Measurements from ENCODE around the gene EIF3J.

The EIF3J gene

GRCh38 chr15:44593042-44593736, 56.2 kb downstream of the EIF3J start:
- DNase-seq (ENCODE audit: extremely low read depth in 1 of 2, low read depth in 1 of 2): no peak

- no peak for DNase-seq (ENCODE audit: extremely low read depth in 1 of 2, low read depth in 1 of 2)
These were observed 58.3 kb downstream of the EIF3J start for GRCh38 chr15:44595246-44595645.

- DNase-seq (ENCODE audit: extremely low read depth in 1 of 2, low read depth in 1 of 2): no peak
These were observed 58.9 kb downstream of the EIF3J start for GRCh38 chr15:44595656-44596510.

GRCh38 chr15:44596511-44597010, 59.6 kb downstream of the EIF3J start:
- DNase-seq (ENCODE audit: extremely low read depth in 1 of 2, low read depth in 1 of 2): no peak

- DNase-seq (ENCODE audit: extremely low read depth in 1 of 2, low read depth in 1 of 2): no peak
These were observed 61.1 kb downstream of the EIF3J start for GRCh38 chr15:44598066-44598465.

GRCh38 chr15:44598892-44599291, 61.9 kb downstream of the EIF3J start:
- no peak for DNase-seq (ENCODE audit: extremely low read depth in 1 of 2, low read depth in 1 of 2)

GRCh38 chr15:44603126-44603525, 66.2 kb downstream of the EIF3J start:
- no peak for DNase-seq (ENCODE audit: extremely low read depth in 1 of 2, low read depth in 1 of 2)

- DNase-seq (ENCODE audit: extremely low read depth in 1 of 2, low read depth in 1 of 2): no peak
These were observed 69.8 kb downstream of the EIF3J start for GRCh38 chr15:44606740-44607139.
